ENCODE measurements around the gene WWOX. TPM values are rescaled to one million over a fixed set of nuclear protein-coding genes. Genes with fewer than 3 reads are reported as not detected.

Gene WWOX
- total and polyA plus RNA-seq, 2 donors (not counting 3 experiments of a cell fraction or from before 2014, with no cell fraction given), result 6.2 to 12.5 TPM

DNA sequence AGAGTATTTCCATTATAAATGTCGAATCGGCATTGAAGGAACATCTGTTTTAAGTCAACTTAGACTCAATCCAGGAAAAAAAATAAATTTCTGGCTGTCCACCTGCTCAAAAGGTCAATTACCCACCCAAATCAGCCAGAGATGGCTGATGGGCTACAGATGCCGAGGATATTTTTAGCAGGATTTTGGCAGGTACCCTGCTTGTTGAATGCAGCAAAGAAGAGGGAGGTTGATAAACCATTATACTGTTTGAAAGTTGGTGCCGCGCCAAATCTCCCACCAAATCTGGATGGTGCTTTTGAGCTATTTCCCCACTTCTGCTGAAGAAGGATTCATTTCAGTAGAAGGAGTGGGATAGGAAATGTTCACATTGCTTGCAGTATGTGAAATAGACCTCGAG is 963.4 kb downstream of the WWOX start:
- Histone ChIP-seq H4K20me1 (replicated peaks; ENCODE audit: control insufficient read depth, extremely low read depth, insufficient read depth, low read length) (no peaks in the 10 kb centered on the region), H3K27me3 (ENCODE audit: control insufficient read depth in 2 of 2, insufficient read depth in 2 of 2, low read length in 2 of 2) (no peaks in the 10 kb centered on the region), H3K9me3 (replicated peaks; ENCODE audit: control insufficient read depth, insufficient read depth, low read length) (peaks cover 2% of the 10 kb centered on the region), H3K4me3 (replicated peaks in 1 of 3; ENCODE audit: insufficient read depth in 1 of 3, low read depth in 1 of 3, low read length in 3 of 3) (no peak overlapping the region), H3K79me2 (ENCODE audit: control insufficient read depth, insufficient read depth, low read length) (no peaks in the 10 kb centered on the region), H3K36me3 (ENCODE audit: control insufficient read depth in 2 of 2, extremely low read depth in 1 of 2, insufficient read depth in 2 of 2, low read length in 2 of 2) (no peaks in the 10 kb centered on the region), H3K9ac (replicated peaks; ENCODE audit: extremely low read depth, insufficient read depth, low read length) (no peak overlapping the region), H3K9me1 (replicated peaks; ENCODE audit: control insufficient read depth, extremely low read depth, insufficient read depth, low read length) (no peaks in the 10 kb centered on the region), H3K4me1 (ENCODE audit: control insufficient read depth, extremely low read depth, insufficient read depth, low read length) (no peaks in the 10 kb centered on the region), H2AFZ (ENCODE audit: low read depth, low read length) (no peak overlapping the region), H3K4me2 (ENCODE audit: insufficient read depth, low read length) (no peak overlapping the region), H3K27ac (ENCODE audit: insufficient read depth, low read depth, low read length) (no peak overlapping the region)
- CTCF ChIA-PET, result no interaction called here
- TF ChIP-seq MYC (IDR thresholded peaks at IDR 0.05; ENCODE audit: low read depth, low read length) (no peak), POLR2AphosphoS5 (IDR thresholded peaks at IDR 0.05; ENCODE audit: insufficient read depth, low read depth, low read length) (no peak), FOS (IDR thresholded peaks at IDR 0.05; ENCODE audit: borderline replicate concordance, insufficient read depth, low read length) (no peak), EZH2 (IDR thresholded peaks at IDR 0.05; ENCODE audit: borderline replicate concordance, low read depth, low read length, severe bottlenecking) (no peak), JUN (IDR thresholded peaks at IDR 0.05; ENCODE audit: borderline replicate concordance, insufficient read depth, insufficient read length, low read depth) (no peak), POLR2A (IDR thresholded peaks at IDR 0.05; ENCODE audit: low read depth, low read length) (no peak), GATA2 (IDR thresholded peaks at IDR 0.05; ENCODE audit: insufficient read depth, insufficient read length, low read depth, low read length) (no peak)
- TF ChIP-seq, protein P1, sequence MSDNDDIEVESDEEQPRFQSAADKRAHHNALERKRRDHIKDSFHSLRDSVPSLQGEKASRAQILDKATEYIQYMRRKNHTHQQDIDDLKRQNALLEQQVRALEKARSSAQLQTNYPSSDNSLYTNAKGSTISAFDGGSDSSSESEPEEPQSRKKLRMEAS (IDR thresholded peaks at IDR 0.05; ENCODE audit: insufficient read depth, insufficient read length), result no peak
- TF ChIP-seq, protein P2, sequence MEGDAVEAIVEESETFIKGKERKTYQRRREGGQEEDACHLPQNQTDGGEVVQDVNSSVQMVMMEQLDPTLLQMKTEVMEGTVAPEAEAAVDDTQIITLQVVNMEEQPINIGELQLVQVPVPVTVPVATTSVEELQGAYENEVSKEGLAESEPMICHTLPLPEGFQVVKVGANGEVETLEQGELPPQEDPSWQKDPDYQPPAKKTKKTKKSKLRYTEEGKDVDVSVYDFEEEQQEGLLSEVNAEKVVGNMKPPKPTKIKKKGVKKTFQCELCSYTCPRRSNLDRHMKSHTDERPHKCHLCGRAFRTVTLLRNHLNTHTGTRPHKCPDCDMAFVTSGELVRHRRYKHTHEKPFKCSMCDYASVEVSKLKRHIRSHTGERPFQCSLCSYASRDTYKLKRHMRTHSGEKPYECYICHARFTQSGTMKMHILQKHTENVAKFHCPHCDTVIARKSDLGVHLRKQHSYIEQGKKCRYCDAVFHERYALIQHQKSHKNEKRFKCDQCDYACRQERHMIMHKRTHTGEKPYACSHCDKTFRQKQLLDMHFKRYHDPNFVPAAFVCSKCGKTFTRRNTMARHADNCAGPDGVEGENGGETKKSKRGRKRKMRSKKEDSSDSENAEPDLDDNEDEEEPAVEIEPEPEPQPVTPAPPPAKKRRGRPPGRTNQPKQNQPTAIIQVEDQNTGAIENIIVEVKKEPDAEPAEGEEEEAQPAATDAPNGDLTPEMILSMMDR (IDR thresholded peaks at IDR 0.05; ENCODE audit: extremely low read depth in 1 of 2, insufficient read depth in 1 of 2, low read depth in 1 of 2, low read length in 2 of 2), result no peak
- POLR2A ChIA-PET, result no interaction called here
- intact Hi-C loops (cut with micrococcal nuclease) (no loop called here), dilution Hi-C loops (cut with MboI; ENCODE audit: extremely low pct_ligation_motif_present, low sequenced_read_pairs) (no loop called here)
- FAIRE-seq (no peak), DNase-seq (ENCODE audit: low read depth, low spot score) (no peak)
- BruUV-seq (replicated peaks), result no TSS peak
